PC-9 (cell line): Measurements from ENCODE around the gene MIB1.

Experiments
- EZH2 ChIP-seq: fragments of 200-600 bp; sonication (generic); IDR thresholded peaks from 2 replicates; pipeline ENCODE4 v1.8.0; 2017; ENCODE audit warnings: antibody characterized with exemption, low read depth
- TF ChIP-seq, protein P1 (sequence below): fragments of 200-600 bp; sonication (generic); conservative IDR thresholded peaks from 2 replicates; pipeline ENCODE4 v1.6.1; 2017; ENCODE audit warnings: mixed run types, antibody characterized with exemption, mild to moderate bottlenecking, moderate library complexity

DNA sequence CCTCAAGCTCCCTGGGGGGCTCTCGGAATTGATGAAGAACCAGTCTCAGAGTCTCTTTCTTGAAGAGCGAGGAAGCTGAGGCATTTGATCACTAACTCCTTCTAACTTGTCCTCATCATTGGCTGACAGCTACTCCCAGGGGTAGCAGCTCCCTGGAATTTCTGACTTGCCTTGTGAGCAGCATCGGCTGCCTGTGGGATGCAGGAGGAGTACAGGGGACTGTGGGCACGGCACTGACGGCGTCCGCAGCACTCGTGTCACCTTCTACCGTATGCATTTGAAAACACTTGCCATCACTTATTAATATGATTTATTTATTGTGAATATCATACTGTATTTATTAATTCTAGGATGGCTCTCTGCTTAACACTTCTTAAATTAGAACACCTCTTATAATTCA lies 175.0 kb downstream of the MIB1 start:
- TF ChIP-seq, protein P1, sequence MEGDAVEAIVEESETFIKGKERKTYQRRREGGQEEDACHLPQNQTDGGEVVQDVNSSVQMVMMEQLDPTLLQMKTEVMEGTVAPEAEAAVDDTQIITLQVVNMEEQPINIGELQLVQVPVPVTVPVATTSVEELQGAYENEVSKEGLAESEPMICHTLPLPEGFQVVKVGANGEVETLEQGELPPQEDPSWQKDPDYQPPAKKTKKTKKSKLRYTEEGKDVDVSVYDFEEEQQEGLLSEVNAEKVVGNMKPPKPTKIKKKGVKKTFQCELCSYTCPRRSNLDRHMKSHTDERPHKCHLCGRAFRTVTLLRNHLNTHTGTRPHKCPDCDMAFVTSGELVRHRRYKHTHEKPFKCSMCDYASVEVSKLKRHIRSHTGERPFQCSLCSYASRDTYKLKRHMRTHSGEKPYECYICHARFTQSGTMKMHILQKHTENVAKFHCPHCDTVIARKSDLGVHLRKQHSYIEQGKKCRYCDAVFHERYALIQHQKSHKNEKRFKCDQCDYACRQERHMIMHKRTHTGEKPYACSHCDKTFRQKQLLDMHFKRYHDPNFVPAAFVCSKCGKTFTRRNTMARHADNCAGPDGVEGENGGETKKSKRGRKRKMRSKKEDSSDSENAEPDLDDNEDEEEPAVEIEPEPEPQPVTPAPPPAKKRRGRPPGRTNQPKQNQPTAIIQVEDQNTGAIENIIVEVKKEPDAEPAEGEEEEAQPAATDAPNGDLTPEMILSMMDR, result no peak
- TF ChIP-seq EZH2, result no peak
